ENCODE results near the gene IGF1R.
A peak's percentile ranks its signal among the peaks of the same experiment; 100 is the strongest.

The IGF1R gene

DNA sequence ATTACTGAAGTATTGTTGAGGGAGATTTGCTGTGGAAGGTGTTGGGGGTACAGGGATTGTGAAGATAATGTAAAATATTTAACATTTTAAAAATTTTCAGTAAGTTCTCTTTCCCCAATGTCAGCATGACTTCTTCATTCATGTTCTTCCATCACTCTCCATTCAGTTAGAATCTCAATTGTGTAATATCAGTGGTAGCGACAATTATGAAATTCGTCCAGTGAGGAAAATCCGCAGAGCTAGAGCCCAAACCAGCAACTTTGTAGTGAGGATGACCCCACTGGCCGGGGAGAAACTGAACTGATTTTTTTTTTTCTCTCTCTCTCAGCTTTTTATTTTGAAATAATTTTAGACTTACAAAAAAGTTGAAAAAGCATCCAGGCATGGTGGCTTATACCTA is 187.5 kb downstream of the IGF1R start:
- DNase-seq = no peak

DNA sequence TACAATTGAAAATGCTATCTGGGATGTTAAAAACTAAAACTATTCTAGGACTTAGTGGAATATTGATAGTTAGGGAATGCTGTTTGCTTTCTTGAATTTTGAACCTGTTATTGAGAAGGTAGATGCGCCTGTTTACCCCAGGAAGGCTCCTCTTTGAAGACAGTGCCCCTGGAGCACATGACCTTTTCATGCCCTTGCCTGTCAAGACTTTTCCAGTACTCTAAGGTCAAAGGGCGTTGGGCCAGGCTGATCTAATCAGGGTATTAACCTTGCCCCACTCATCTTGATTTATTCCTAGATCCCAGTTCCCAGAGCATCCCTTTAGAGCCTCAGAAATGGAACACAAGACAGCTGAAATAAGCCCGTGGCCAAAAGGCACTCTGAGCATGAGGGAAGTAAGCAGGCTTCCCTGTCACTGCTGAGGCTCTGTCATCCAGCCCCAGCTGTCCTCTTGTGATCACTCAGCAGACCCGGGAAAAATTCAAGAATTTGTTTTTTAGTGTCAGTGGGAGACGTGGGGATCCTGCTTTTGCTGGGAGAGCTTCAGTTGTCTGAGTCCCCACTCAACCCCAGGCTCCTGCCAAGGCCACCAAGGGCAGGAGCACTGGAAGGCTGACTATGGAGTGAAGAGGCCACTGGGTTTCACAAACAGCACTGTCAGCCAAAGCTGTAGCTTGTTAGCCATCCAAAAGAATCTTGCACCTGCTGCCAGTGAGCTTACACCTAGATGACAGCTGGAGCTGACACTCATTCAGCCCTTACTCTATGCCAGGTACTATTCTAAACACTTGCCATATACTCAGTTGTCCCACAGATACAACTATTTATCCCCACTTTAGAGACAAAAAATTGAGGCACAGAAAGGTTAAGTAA is 190.3 kb downstream of the IGF1R start:
- no peak for DNase-seq

DNA sequence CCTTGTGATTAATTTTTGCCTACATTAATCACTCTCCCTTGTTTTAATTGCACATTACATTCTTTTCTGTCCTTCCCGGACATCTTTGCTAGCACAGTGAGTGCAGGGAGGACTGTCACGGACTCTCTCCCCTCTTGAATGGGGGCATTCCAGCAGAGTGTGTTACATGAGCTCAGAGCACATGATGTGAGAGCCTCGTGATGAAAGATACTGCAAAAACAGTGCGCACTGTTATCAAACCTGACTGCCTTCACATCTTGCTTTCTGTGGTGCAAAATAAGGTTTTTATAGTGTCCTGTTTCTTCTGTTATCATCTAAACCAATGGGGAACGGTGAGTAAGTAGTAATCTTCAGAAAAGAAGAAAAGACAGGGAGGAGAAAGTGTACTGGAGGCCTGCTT is 191.7 kb downstream of the IGF1R start:
- no peak for DNase-seq

DNA sequence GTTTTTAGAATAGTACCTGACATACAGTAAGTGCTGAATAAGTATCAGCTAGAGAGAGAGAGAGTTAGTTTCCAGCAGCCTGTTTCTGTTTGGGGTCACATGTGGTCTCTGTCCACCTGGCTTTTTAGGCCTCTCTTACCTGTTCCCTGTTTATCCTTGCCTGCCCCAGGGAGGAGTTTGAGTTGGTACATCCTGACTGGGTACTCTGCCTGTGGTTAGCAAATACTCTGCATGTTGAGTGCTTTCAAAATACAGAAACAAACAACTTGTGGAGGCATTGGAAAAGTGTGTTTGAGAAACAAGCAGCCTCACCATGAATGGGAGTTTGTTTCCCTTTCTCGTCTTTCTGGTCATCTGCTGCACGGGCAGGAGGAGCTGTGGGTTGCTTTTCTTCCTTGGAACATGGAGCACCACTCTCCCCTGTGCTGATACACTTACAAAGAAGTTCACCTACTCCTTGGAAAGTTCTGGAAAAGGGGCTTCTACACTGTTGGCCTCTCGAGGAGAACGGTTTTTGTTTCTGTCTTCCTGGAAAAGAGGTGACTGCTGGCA is 193.2 kb downstream of the IGF1R start:
- no peak for DNase-seq

DNA sequence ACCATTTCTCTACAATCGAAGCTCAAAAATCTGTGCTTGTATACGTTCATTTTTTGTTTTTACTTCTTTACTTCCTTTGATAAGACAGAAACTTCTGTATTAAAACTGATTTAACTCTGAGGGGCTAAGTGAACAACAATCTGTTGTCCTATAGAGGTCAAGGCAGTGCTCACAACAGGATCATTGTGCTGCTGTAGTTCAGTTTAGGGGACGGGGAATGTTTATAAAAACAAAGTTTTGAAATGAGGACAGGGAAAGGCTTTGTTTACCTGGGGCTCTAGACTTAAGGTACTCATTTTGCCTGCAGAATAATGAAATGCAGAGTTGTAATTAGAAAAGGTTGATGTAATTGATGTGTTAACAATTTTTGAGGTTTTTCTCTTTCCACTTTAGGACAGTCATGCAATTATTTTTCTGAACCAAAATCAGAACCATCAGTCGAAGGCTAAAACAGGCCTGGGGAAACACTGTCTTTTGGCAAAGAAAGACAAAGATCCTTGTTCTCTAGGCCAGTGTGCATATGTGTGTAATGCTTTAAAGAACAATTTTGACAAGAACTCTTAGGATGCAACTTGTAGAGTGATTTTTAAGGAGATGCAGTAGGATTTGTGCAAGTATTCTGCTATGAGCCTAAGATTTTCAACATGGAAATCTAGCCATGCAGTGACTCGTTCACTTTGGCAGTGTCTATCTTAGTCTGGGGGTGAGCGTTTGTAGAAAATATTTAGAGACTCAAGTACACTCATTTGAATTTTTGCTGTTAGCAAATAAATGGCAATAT is 194.0 kb downstream of the IGF1R start:
- DNase-seq = no peak

DNA sequence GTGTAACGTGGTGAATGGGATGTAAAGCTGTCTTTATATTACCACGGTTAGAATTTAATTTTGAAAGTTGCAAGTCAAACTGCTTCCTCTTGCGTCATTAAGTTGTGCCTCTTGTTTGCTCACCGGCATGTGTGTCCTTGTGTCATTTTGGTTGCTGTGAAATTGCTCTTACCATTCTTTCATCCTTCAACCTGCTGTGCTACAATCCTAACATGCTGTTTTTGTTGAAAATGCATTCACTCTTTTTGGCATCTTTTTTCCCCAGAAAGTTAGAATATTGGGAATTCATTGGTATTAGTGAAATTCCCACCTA is 194.6 kb downstream of the IGF1R start:
- DNase-seq = no peak

DNA sequence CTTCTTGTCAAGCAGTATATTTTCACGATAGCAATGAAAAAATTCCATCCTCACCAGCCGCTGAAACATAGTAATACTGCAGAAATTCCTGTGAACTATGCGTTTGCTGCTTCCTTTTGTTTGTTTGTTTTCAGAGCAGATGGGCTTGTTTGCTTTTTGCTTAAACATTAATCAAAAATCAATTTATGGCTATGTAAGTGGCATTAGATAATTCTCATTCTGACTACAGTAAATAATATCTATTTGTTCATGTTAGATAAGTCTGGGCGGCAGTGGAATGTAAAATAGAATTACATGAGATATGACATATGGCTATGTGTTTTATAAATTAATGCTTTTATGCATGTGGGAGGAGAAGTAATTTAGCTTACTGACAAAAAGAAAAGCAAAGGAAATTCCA is 195.5 kb downstream of the IGF1R start:
- DNase-seq = no peak

DNA sequence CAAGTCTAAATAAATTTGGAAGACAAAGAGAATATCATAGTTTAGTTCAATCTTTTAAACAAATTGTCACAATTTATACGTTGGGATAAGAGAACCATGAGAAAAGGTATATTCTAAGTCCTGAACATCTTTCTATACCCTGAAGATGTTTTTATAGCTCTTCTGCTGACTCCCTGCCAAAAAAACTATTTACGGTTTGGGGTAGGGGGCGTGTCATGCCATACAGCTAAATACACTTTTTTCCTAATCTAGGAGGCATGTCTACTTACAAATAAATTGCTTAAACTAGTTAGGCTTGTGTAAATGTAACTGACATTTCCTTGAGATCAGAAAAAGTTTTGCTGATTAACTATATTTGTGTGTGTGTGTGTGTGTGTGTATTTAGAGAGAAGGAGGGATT is 195.9 kb downstream of the IGF1R start:
- DNase-seq = no peak

DNA sequence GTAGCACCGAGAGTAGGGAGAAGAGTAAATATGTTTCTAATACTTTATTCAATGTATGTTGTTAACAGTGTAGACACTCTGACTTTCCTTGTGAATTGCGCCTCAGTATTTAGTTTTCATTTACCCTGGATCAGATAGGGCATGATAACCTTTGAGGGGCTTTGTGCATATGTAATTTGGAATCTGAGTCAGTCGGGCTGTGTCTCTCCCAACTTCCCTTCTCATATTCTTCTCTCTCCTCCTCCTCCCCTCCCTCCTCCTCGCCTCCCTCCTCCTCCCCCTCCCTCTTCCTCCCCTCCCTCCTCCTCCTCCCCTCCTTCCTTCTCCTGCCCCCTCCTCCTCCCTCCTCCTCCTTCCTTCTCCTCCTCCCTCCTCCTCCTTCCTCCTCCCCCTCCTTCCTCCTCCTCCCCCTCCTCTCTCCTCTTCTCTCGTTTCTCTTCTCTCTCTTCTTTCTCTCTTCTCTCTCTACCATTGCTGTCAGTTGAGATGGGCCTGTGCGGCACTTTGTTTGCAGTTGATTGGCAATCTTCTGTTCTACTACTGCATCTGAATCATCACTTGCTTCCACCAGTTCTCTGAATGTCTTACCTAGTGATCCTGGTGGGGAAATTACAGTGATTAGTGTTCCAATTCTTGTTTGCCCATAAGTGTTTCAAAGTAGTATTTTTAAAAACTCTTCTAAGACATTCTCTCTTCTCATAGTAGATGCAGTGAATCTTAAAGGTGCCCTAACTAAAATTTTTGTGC is 197.0 kb downstream of the IGF1R start:
- DNase-seq = no peak

DNA sequence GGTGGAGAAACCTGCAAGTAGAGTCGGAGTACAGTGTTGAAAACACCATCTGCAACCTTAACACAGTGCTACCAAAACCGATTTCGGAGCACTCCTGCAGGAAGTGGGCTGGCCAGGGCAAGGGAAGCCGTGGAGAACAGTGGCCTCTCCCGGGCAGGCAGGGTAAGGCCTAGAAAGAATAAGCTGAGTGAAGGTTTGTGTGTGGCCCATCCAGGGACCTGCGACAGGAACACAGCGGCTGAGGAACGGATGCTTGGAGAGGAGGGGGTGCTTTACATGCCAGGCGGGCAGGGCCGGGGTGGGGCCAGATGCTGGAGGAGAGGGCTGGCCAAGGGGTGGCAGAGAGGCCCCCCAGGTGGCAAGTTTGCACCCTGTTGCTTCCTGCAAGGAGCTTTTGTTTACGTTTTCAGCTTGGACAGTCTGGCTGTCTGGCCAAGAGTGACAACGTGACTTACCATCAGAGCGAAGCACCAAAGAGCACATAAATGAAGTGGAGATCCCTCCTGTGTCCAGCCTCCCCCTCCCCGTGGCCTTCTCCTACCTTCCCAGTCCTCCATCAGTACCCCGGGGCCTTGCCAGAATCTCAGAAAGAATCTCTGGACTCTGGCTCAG is 202.7 kb downstream of the IGF1R start:
- peak; percentile 26 to 75 (median 52) for DNase-seq

DNA sequence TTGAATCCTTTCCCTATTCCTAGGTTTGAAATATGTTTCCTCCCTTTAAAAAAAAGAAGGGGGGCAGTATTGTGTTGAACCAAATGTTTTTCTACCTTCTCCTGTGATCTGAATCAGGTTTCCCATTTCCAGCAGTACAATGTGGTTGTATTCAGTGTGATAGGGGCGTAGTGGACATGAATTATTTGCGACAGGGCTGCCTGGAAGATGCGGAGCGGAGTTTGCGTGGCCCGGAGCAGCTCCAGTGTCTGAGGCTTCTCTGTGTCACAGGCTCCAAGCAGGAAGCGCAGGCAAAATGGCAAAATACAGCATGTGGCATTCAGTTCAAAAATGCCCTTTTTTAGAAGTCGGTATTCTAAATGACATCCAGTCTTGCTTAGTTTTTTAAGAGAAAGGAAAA is 204.8 kb downstream of the IGF1R start:
- peak; percentile 26 to 79 (median 54) for DNase-seq

DNA sequence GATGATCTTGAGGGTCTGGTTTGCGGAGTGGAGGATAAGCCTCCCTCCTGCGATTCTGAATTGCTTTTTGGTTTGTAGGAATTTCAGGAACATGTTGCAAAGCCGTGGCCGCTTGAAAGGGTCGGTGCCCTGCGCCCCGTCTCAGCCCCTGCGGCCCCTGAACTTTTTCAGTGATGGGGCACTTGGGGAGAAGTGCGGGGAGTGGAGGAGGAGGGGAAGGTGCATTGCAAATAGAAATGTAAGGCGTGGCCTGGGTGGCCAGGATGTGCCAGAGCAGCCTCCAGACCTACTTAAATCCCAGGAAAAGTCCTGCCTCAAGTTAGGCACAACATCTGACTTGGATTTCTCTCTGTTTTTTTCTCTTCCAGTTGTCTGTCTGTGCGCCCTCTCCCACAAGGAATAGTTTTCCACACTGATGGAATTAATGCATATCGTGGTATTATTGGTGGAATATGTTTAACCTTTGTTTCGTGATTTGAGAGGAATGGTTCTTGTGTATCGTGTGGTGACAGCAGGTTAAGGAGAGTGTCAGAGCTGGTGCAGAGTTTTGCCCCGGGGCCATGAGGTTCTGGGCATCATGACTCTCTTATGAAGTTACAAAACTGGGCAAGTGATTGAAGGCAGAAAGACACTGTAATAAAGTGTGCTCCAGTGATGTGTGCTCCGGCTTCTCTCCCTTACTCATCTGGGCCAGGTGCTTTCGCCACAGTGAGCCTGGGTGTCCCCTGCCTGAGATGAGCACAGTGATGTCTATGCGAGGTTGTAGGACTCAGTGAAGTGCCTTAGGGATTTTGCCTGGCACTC is 205.5 kb downstream of the IGF1R start:
- no peak for DNase-seq

DNA sequence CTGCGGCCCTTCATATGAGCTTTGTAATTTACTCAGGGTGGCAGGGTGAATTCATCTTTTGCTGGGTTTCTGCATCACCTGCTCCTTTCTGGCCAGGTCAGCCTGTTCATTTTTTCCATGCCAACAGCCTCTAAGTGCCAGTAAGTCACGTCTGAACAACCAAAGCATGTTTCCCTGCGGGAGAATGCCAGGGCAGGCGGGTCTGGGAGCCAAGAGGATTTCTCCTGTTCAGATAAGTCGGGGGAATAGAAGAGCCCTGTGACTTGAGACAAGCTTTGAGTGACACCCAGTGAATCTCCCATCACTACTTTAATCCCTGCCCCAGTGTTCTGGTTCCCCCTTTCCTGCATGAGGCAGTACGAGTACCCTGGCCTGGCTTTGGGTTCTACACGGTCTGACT is 206.2 kb downstream of the IGF1R start:
- DNase-seq = no peak

DNA sequence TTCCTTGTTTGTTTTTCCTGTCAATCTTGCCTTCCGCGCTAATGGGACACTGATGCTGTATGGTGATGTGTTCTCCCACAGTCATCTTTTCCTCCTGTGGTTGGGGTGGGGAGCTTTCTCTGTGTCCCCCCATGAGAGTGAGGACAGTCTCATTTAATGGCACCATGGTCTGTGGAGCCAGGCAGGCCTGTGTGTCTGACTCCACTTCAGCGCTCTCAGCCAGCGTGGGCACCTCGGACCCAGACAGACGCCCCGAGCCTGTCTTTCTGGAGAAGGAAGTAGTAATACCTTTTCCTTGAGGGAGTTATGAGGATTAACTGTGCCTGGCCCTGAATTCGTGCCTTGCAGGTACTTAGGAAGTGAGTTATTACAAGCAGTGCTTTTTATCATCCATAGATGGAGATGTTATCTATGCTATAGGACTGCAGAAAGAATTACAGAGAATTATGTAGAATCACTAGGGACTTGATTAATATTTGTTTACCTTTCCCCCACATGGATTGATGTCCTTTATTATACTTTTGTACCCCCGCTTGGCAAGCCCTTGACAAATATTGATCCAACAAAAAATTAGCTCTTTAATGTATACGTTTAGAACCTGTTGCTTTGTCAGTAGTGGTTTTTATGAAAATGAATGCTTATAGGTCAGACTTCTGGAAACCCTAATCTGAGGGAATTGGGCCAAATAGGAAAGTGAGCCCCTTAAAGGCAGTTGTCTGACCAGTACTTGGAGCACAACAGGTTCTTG is 206.9 kb downstream of the IGF1R start:
- DNase-seq = no peak

DNA sequence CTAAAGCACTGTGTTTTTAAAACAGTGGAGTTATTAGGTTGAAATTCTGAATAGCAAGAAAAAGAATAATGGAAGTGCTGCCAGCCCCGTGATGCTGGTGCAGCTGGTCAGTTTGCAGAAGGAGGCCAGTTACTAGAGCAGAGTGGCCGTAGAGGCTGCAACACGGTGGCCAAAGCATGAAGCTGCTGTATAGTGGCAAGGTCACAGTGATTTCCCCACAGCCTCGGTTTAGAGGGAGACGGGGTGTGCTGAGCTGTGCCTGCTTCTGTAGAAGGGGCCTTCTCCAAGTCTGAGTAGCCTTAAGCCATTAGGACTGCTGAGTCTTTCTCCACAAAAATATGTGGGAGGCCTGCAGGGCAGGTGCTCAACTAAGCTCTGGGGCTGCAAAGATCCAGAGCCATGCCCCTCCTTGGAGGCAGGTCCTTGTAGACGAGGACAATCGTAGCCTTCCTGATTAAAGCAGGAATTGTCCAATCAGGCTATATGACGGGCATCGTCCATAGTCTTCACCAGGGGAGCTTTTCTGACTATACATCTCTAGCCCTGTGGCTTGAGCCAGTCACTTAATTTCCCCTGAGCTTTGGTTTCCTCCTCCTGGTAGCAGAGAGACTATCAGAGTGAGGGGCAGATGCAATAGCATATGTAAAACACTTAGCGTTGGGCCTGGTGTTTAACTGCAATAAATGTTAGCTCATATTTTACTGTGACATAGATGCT is 207.6 kb downstream of the IGF1R start:
- no peak for DNase-seq

DNA sequence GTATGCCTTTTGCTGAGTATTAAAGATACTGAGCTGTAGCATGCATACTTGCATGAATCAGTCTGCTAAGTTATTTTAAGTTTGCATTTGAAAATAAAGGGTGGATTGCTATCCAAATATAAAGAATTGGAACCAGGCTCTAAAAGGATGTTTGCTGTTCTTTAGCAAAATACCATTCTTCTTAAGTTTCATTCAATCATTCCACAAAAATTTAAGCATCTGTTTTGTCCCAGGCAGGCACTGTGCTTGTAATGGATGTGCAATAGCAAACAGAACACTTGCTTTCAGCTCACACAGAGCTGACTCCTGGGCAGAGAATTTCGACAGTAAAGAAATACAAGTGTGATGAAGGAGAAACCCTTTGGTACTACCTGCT is 208.2 kb downstream of the IGF1R start:
- no peak for DNase-seq

DNA sequence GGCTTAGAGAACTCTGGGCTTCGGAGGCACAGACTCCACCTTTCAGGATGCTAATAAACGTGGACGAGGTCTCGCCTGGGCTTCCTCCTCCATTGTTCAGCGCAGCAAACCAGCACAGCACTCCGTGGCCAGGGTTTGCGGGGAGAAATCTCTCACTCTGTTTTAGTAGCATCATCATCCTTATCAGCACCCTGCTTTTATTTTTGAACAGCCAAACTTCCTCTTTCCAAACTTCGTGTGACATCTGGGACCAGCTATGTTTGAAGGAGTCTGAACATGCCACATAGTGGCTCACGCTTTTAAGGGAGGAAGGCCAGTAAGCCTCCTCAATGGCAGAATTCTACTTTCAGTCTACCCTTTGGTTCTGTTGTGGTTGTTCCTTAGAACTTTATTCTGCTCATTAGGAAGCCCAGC is 210.3 kb downstream of the IGF1R start:
- DNase-seq = no peak

DNA sequence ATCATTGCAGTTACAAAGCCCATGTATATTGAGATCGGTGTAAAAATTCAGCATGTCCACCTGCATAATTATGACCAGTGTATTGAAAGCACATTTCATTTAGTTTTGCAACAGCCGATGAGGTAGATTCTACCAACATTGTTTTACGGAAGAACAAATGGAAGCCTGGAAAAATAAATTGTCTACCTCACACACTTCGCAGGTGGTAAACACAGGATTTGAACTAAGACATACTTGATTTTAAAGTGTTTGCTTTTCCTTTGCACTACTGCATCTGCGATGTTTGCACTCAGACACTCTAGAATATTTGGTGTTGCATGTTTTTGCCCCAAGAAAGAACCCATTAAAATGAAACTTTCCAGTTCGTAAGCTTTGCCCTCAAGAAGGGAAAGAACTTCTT is 210.8 kb downstream of the IGF1R start:
- no peak for DNase-seq

DNA sequence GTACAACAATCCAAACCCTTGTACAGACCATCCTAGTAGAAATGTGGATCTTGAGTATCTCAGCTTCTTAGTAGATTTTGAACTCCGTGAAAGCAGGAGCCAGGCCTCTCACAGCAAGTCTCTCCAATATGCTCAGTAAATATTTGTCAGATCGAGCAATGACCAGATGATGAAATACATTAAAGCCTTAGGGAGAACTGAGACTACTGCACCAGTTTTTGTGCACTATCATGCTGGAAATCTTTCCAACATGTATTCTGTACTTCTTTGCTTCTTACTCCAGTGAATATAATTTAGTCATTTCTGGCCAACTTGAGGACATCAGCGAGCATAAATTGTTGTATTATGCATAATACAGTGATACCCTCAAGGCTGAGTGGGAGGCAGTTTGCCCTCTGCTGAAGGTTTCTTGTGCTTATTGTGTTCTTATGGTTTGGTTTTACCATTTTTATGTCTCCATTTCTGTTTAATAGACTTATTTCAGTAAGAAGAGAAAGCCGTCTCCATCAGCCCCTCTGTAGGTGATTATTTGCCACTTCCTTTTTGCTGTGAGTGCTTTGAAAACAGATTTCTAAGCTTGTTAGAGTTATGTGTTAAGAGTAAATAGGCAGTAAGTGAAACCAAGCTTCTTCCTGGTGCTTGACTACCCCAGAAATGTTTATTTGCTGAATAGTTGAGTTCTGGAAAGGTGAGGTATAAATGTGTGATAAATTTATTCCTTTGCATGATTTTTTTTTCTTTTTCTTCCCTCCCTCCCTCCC is 212.1 kb downstream of the IGF1R start:
- DNase-seq = no peak

DNA sequence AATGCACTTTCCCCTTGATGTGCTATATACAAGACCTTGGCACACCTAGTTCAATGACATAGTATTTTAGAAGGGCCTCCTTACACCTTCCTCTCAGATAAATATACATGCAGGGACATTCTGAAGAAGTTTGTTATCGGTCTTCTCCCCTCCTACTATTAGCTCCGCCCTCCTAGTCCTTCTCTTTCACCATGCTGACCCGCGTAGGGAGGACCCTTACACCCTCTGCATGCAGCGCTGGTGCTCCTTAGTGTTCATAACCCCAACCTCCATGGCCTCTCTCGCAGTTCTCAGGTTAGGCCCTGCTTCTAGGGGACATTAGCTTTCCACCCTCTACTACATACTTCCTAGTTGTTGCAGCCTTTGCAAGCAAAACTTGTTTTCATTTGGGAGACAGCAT is 212.8 kb downstream of the IGF1R start:
- no peak for DNase-seq

Measured in T-helper 1 cell (primary cell).